HepG2 (cell line): Measurements from ENCODE around the gene CCL22. TPM values are rescaled to one million over a fixed set of nuclear protein-coding genes. Genes with fewer than 3 reads are reported as not detected.

Experiments
- CEBPB ChIP-seq: IDR thresholded peaks from 2 replicates; pipeline ENCODE4 v1.6.1; 2011; ENCODE audit warnings: low read depth, low read length, improper control_type of control experiment, borderline replicate concordance
- CREB1 ChIP-seq, 2 experiments: fragments of 450-650 bp in 1 of 2; IDR thresholded peaks; 2 replicates each; pipeline ENCODE4 v1.6.1; 2016 to 2017; ENCODE audit warnings: control low read depth in 1 of 2, mild to moderate bottlenecking in 1 of 2, missing compliant biosample characterization in 1 of 2, missing genetic modification characterization in 1 of 2
- IKZF4 ChIP-seq: sonication (generic); formaldehyde crosslinking; IDR thresholded peaks from 2 replicates; pipeline ENCODE4 v1.5.1; 2020; ENCODE audit warnings: borderline replicate concordance, mild to moderate bottlenecking, low read depth, missing genetic modification reagents; ENCODE audit errors: not compliant biosample characterization
- ISL2 ChIP-seq: sonication (generic); formaldehyde crosslinking; IDR thresholded peaks from 2 replicates; pipeline ENCODE4 v1.5.0; 2020; ENCODE audit warnings: missing genetic modification reagents
- KDM4B ChIP-seq: sonication (generic); formaldehyde crosslinking; IDR thresholded peaks from 2 replicates; pipeline ENCODE4 v1.4.0; 2020; ENCODE audit warnings: missing genetic modification reagents
- KLF13 ChIP-seq: sonication (generic); formaldehyde crosslinking; IDR thresholded peaks from 2 replicates; pipeline ENCODE4 v1.4.0; 2020; ENCODE audit warnings: mild to moderate bottlenecking, missing genetic modification reagents
- NCOA2 ChIP-seq: sonication (generic); formaldehyde crosslinking; IDR thresholded peaks from 2 replicates; pipeline ENCODE4 v1.8.0; 2022; ENCODE audit warnings: inconsistent platforms
- SMC3 ChIP-seq: IDR thresholded peaks from 2 replicates; pipeline ENCODE4 v1.6.1; 2011; ENCODE audit warnings: low read length, improper control_type of control experiment
- THYN1 ChIP-seq: sonication (generic); formaldehyde crosslinking; IDR thresholded peaks from 2 replicates; pipeline ENCODE4 v1.8.1; 2023; ENCODE audit warnings: low read depth, mild to moderate bottlenecking, moderate library complexity, missing genetic modification reagents, borderline replicate concordance
- U2AF1 ChIP-seq: fragments of 200-400 bp; formaldehyde crosslinking; optimal IDR thresholded peaks from 2 replicates; pipeline ENCODE3; 2017; ENCODE audit warnings: mild to moderate bottlenecking, low read depth, low read length
- ZFX ChIP-seq: sonication (generic); formaldehyde crosslinking; IDR thresholded peaks from 2 replicates; pipeline ENCODE4 v1.4.0; 2020; ENCODE audit warnings: mild to moderate bottlenecking, low read depth, missing genetic modification reagents, moderate library complexity
- ZNF260 ChIP-seq: sonication (generic); formaldehyde crosslinking; IDR thresholded peaks from 2 replicates; pipeline ENCODE4 v1.4.0; 2020; ENCODE audit warnings: missing genetic modification reagents, low read depth, mild to moderate bottlenecking, borderline replicate concordance
- ZNF326 ChIP-seq: sonication (generic); formaldehyde crosslinking; IDR thresholded peaks from 2 replicates; pipeline ENCODE4 v1.4.0; 2020; ENCODE audit warnings: missing genetic modification reagents, borderline replicate concordance
- ZNF678 ChIP-seq: sonication (generic); formaldehyde crosslinking; IDR thresholded peaks from 2 replicates; pipeline ENCODE4 v1.4.0; 2020; ENCODE audit warnings: mild to moderate bottlenecking, missing genetic modification reagents
- ZNF777 ChIP-seq: sonication (generic); formaldehyde crosslinking; IDR thresholded peaks from 2 replicates; pipeline ENCODE4 v1.4.0; 2020; ENCODE audit warnings: missing genetic modification reagents
- polyA plus RNA-seq, 8 experiments: library from polyadenylated mRNA; depleted of rRNA in 3 of 8; stranded (reverse) in 7 of 8; unstranded in 1 of 8; fragments of >200 nt; fragmentation: Illumina TruSeq in 4 of 8; extraction: Trizol in 4 of 8; gene quantifications; 2 replicates each; pipeline versions ENCODE4 v1.2.1 to v1.2.3, GENCODE V29; 2011 to 2016; ENCODE audit warnings: low read depth in 4 of 8, missing spikeins in 1 of 8, mixed read lengths in 1 of 8; ENCODE audit not compliant: insufficient read depth in 1 of 8
- total RNA-seq, 5 experiments: library from RNA; depleted of rRNA; stranded (reverse); fragments of >200 nt; fragmentation: Illumina TruSeq; extraction: Trizol; gene quantifications; 2 replicates each; pipeline ENCODE4 v1.2.3, GENCODE V29; 2016; ENCODE audit warnings: low read depth in 1 of 5
- TF ChIP-seq, protein P1 (sequence below): sonication (generic); formaldehyde crosslinking; IDR thresholded peaks from 2 replicates; pipeline ENCODE4 v1.4.0; 2020; ENCODE audit warnings: missing genetic modification reagents
- TF ChIP-seq, protein P2 (sequence below): sonication (generic); formaldehyde crosslinking; IDR thresholded peaks from 2 replicates; pipeline ENCODE4 v1.5.0; 2020; ENCODE audit warnings: mild to moderate bottlenecking, missing genetic modification reagents
- TF ChIP-seq, protein P3 (sequence below): sonication (generic); formaldehyde crosslinking; IDR thresholded peaks from 2 replicates; pipeline ENCODE4 v1.8.0; 2022; ENCODE audit warnings: mild to moderate bottlenecking, missing genetic modification reagents; ENCODE audit not compliant: insufficient replicate concordance
- TF ChIP-seq, protein P4 (sequence below): IDR thresholded peaks from 2 replicates; pipeline ENCODE4 v1.6.1; 2016; ENCODE audit warnings: low read depth
- TF ChIP-seq, protein P5 (sequence below): sonication (generic); formaldehyde crosslinking; IDR thresholded peaks from 2 replicates; pipeline ENCODE4 v1.5.0; 2020; ENCODE audit warnings: missing genetic modification reagents

The CCL22 gene
- total and polyA plus RNA-seq, 2 of the 13 experiments (the other 11 are each of a cell fraction or from before 2014, with no cell fraction given), result not detected

DNA sequence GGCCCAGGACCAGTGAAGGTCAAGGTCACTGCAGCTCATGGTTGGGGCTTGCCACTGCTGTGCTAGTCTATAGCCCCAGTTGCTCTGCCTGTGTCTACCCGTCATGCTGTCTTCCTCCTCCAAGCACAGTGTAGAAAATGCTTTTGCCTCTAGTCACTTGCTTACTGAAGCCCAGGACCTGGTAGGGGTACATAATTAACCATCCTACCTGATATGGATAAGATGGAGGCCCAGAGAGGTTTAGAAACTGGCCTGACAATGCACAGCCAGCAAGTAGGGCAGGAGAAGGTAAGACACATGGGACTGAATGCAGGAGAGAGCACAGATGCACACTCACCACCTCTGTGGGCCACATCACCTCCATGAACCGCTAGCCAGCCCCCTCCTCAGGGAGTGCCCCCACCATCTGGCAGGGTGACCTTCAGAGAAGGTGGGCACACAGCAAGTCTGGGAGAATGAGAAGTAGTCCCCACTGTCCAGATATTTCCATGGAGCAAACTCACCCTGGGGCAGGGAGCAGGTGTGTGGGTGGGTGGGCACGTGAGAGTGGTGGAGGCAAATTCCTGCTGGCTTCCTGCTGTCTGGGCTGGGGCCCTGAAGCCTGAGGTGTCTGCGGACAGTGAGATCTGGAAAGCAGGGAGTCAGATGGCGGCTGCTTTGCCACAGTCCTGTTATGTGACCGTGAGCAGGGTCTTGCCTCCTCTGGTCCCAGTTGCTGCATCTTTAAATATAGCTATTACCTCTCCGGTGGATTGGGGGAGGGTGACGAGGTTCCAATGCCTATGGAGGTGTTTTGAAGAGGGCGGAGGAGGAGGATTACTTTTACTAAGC lies 14.7 kb downstream of the CCL22 start (continued):
- TF ChIP-seq NCOA2 (CRISPR knock-in tag) (no peak), ZNF777 (CRISPR knock-in tag) (peak; percentile 4; the same call in 1 of the 2 replicates), ISL2 (no peak; the same call in 1 of the 2 replicates), ZNF678 (CRISPR knock-in tag) (no peak), CEBPB (no peak), CREB1 (IDR thresholded peaks at IDR 0.05) (no peak), CREB1 (CRISPR knock-in tag; IDR thresholded peaks at IDR 0.05) (no peak), ZNF260 (CRISPR knock-in tag) (0 out of 2 replicates have a peak, but pooled peaks have one; percentile 38), ZNF326 (CRISPR knock-in tag) (no peak), IKZF4 (CRISPR knock-in tag) (no peak), KLF13 (CRISPR knock-in tag) (no peak; the same call in 1 of the 2 replicates), SMC3 (no peak), THYN1 (CRISPR knock-in tag) (no peak), U2AF1 (peak; percentile 49), ZFX (CRISPR knock-in tag) (no peak), KDM4B (CRISPR knock-in tag) (no peak)
- TF ChIP-seq, protein P1, sequence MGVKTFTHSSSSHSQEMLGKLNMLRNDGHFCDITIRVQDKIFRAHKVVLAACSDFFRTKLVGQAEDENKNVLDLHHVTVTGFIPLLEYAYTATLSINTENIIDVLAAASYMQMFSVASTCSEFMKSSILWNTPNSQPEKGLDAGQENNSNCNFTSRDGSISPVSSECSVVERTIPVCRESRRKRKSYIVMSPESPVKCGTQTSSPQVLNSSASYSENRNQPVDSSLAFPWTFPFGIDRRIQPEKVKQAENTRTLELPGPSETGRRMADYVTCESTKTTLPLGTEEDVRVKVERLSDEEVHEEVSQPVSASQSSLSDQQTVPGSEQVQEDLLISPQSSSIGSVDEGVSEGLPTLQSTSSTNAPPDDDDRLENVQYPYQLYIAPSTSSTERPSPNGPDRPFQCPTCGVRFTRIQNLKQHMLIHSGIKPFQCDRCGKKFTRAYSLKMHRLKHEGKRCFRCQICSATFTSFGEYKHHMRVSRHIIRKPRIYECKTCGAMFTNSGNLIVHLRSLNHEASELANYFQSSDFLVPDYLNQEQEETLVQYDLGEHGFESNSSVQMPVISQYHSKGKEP (CRISPR knock-in tag), result peak; percentile 65; the same call in 1 of the 2 replicates
- TF ChIP-seq, protein P2, sequence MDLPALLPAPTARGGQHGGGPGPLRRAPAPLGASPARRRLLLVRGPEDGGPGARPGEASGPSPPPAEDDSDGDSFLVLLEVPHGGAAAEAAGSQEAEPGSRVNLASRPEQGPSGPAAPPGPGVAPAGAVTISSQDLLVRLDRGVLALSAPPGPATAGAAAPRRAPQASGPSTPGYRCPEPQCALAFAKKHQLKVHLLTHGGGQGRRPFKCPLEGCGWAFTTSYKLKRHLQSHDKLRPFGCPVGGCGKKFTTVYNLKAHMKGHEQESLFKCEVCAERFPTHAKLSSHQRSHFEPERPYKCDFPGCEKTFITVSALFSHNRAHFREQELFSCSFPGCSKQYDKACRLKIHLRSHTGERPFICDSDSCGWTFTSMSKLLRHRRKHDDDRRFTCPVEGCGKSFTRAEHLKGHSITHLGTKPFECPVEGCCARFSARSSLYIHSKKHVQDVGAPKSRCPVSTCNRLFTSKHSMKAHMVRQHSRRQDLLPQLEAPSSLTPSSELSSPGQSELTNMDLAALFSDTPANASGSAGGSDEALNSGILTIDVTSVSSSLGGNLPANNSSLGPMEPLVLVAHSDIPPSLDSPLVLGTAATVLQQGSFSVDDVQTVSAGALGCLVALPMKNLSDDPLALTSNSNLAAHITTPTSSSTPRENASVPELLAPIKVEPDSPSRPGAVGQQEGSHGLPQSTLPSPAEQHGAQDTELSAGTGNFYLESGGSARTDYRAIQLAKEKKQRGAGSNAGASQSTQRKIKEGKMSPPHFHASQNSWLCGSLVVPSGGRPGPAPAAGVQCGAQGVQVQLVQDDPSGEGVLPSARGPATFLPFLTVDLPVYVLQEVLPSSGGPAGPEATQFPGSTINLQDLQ (CRISPR knock-in tag), result no peak
- TF ChIP-seq, protein P3, sequence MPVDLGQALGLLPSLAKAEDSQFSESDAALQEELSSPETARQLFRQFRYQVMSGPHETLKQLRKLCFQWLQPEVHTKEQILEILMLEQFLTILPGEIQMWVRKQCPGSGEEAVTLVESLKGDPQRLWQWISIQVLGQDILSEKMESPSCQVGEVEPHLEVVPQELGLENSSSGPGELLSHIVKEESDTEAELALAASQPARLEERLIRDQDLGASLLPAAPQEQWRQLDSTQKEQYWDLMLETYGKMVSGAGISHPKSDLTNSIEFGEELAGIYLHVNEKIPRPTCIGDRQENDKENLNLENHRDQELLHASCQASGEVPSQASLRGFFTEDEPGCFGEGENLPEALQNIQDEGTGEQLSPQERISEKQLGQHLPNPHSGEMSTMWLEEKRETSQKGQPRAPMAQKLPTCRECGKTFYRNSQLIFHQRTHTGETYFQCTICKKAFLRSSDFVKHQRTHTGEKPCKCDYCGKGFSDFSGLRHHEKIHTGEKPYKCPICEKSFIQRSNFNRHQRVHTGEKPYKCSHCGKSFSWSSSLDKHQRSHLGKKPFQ (CRISPR knock-in tag), result peak; percentile 71
- TF ChIP-seq, protein P4, sequence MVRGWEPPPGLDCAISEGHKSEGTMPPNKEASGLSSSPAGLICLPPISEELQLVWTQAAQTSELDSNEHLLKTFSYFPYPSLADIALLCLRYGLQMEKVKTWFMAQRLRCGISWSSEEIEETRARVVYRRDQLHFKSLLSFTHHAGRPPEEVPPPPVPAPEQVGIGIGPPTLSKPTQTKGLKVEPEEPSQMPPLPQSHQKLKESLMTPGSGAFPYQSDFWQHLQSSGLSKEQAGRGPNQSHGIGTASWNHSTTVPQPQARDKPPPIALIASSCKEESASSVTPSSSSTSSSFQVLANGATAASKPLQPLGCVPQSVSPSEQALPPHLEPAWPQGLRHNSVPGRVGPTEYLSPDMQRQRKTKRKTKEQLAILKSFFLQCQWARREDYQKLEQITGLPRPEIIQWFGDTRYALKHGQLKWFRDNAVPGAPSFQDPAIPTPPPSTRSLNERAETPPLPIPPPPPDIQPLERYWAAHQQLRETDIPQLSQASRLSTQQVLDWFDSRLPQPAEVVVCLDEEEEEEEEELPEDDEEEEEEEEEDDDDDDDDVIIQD (CRISPR knock-in tag), result no peak
- TF ChIP-seq, protein P5, sequence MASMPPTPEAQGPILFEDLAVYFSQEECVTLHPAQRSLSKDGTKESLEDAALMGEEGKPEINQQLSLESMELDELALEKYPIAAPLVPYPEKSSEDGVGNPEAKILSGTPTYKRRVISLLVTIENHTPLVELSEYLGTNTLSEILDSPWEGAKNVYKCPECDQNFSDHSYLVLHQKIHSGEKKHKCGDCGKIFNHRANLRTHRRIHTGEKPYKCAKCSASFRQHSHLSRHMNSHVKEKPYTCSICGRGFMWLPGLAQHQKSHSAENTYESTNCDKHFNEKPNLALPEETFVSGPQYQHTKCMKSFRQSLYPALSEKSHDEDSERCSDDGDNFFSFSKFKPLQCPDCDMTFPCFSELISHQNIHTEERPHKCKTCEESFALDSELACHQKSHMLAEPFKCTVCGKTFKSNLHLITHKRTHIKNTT (CRISPR knock-in tag), result no peak
